HTR-8/SVneo (cell line): ENCODE data around the gene UNC5C.

Source experiments
- DNase-seq: peaks from one replicate; pipeline ENCODE4 v3.0.0; 2011; ENCODE audit warnings: low spot score, mixed read lengths; ENCODE audit not compliant: insufficient read length
- FAIRE-seq: peaks from 2 replicates; lab custom pipeline; 2011; peaks lifted over from hg19 to GRCh38; lab: Jason Lieb, UNC

UNC5C gene

GRCh38 chr4:95547715-95548471 lies 880 bp downstream of the UNC5C start:
- FAIRE-seq, result no peak
- no peak for DNase-seq

GRCh38 chr4:95546866-95547714 lies 1.7 kb downstream of the UNC5C start:
- FAIRE-seq (no peak), DNase-seq (no peak)

- FAIRE-seq, result no peak
- DNase-seq, result no peak
Observed at GRCh38 chr4:95546221-95546620, 2.6 kb downstream of the UNC5C start.

GRCh38 chr4:95545546-95545945 lies 3.2 kb downstream of the UNC5C start:
- DNase-seq (no peak), FAIRE-seq (no peak)

GRCh38 chr4:95544113-95545103 lies 4.4 kb downstream of the UNC5C start:
- FAIRE-seq (no peak), DNase-seq (no peak)

GRCh38 chr4:95541889-95542607 lies 6.7 kb downstream of the UNC5C start:
- no peak for FAIRE-seq

GRCh38 chr4:95541094-95541493 lies 7.7 kb downstream of the UNC5C start:
- FAIRE-seq (no peak), DNase-seq (no peak)

More at GRCh38 chr4:95541889-95542607, 6.7 kb downstream of the UNC5C start:
- no peak for DNase-seq

- DNase-seq, result no peak
- no peak for FAIRE-seq
Observed at GRCh38 chr4:95540227-95540626, 8.5 kb downstream of the UNC5C start.

GRCh38 chr4:95539106-95539505 lies 9.7 kb downstream of the UNC5C start:
- DNase-seq, result no peak
- FAIRE-seq, result no peak

- no peak for FAIRE-seq
- DNase-seq, result no peak
Observed at GRCh38 chr4:95537863-95538488, 10.8 kb downstream of the UNC5C start.

- DNase-seq (no peak), FAIRE-seq (no peak)
Observed at GRCh38 chr4:95537191-95537590, 11.6 kb downstream of the UNC5C start.

GRCh38 chr4:95536650-95537049 lies 12.1 kb downstream of the UNC5C start:
- no peak for DNase-seq
- no peak for FAIRE-seq

GRCh38 chr4:95535180-95535579 lies 13.6 kb downstream of the UNC5C start:
- DNase-seq (no peak), FAIRE-seq (no peak)

GRCh38 chr4:95534032-95534431 lies 14.7 kb downstream of the UNC5C start:
- no peak for DNase-seq
- no peak for FAIRE-seq

- FAIRE-seq, result no peak
Observed at GRCh38 chr4:95533254-95533653, 15.5 kb downstream of the UNC5C start.

GRCh38 chr4:95532305-95532704 lies 16.5 kb downstream of the UNC5C start:
- DNase-seq (no peak), FAIRE-seq (no peak)

More at GRCh38 chr4:95533254-95533653, 15.5 kb downstream of the UNC5C start:
- no peak for DNase-seq

- DNase-seq (no peak), FAIRE-seq (no peak)
Observed at GRCh38 chr4:95531141-95531540, 17.6 kb downstream of the UNC5C start.

GRCh38 chr4:95529946-95530345 lies 18.8 kb downstream of the UNC5C start:
- FAIRE-seq, result no peak
- no peak for DNase-seq

GRCh38 chr4:95528388-95528948 lies 20.3 kb downstream of the UNC5C start:
- FAIRE-seq, result no peak
- no peak for DNase-seq
